GM12874 (cell line): ENCODE measurements around the gene KCNAB1.

Source experiments
- TF ChIP-seq, protein P1 (sequence below): IDR thresholded peaks from 2 replicates; pipeline ENCODE4 v1.5.1; 2011; ENCODE audit warnings: low read depth, mild to moderate bottlenecking, control low read depth, low read length, moderate library complexity; ENCODE audit not compliant: insufficient read depth

The KCNAB1 gene

DNA sequence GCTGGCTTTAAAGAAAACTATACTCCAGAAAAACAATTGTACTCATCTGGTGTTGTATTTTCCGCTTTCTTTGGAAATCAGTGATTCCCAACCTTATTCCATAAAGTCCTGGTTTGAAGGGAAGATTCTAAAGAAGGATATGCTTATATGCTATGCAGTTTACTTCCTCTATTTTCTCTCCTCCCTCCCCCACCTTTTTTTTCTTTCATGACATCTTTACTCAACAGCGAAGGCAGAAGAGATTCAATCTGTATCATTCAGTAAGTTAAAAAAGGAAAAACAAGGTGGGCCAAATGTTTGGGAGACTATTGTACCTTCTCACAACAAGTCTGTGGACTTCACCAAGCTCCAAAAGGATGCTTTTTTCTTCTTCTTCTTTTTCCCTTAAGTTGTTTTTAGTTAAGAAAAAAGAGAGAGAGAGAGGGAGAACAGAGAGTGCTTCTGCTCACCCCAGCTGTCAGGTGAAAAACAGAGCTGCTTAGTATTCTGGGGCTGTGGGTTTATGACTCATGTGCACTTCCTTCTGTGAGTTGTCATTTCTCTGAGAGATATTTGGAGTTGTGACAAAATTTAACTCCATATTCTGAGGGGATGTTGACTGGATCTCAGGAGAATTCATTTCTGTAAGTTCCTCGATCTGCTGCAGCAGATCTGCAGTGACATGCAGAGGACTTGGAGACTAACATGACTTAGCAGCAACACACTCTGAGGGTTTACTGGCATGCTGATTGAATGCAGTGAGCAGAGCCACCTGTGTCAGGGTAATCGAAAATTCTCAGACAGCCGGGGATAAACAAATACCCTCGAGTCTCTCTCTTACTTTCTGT, 363.8 kb downstream of the KCNAB1 start:
- TF ChIP-seq, protein P1, sequence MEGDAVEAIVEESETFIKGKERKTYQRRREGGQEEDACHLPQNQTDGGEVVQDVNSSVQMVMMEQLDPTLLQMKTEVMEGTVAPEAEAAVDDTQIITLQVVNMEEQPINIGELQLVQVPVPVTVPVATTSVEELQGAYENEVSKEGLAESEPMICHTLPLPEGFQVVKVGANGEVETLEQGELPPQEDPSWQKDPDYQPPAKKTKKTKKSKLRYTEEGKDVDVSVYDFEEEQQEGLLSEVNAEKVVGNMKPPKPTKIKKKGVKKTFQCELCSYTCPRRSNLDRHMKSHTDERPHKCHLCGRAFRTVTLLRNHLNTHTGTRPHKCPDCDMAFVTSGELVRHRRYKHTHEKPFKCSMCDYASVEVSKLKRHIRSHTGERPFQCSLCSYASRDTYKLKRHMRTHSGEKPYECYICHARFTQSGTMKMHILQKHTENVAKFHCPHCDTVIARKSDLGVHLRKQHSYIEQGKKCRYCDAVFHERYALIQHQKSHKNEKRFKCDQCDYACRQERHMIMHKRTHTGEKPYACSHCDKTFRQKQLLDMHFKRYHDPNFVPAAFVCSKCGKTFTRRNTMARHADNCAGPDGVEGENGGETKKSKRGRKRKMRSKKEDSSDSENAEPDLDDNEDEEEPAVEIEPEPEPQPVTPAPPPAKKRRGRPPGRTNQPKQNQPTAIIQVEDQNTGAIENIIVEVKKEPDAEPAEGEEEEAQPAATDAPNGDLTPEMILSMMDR = no peak

DNA sequence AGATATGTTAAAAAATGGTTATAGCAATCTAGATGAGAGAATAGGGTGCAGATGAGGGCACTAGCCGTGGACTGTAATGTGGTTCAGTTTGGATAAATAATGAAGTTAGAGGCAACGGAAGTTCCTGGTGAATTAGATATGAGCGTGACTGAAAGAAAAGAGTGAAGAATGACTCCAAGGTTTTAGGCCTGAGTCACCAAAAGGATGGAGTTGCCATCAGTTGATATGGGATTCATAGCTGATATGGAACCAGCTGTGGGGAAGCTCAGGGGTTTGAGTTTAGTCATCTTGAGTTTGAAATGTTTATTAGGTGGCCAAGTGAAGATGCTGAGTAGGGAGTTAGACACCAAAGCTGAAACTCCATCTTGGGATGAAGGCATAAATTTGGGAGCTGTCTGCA, 368.4 kb downstream of the KCNAB1 start:
- TF ChIP-seq, protein P1 = no peak

DNA sequence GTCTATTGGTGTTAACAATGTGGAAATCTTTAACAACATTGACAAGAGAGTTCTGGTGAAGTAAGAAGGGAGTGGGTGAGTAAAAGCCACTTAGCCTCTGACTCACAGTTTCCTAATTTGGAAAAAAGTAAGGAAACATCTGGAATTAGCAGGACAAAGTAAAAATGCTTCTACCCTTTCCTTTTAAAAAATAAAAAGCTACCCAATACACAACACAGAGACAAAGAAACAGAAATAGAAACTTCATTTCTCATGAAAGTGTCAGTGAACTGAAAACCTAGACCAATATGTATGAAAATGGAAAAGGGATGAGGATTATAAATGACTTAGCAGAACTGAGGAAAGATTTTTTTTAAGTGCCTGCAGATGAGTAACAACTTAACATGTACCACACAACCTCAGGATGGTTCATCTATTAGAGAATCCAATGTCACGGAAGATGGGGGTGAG, 369.1 kb downstream of the KCNAB1 start:
- TF ChIP-seq, protein P1 = no peak

DNA sequence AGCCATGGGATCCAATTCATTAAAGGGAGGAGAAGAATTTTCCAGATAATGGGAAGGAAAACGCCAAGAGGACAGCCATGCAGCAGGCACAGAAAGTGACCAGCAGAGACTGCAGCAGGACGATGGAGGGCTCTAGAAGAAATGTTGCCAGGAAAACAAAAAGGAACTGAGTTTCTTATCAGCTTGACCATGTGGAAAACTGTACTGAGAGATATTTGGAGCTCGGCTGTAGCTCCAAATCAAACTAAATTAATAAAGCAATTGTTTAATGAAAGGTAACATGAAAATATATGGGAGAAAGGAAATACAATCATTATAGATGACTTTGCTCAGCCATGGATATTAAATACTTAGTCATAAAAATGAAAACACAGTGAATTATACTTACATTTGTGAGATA, 370.8 kb downstream of the KCNAB1 start:
- TF ChIP-seq, protein P1 = no peak

DNA sequence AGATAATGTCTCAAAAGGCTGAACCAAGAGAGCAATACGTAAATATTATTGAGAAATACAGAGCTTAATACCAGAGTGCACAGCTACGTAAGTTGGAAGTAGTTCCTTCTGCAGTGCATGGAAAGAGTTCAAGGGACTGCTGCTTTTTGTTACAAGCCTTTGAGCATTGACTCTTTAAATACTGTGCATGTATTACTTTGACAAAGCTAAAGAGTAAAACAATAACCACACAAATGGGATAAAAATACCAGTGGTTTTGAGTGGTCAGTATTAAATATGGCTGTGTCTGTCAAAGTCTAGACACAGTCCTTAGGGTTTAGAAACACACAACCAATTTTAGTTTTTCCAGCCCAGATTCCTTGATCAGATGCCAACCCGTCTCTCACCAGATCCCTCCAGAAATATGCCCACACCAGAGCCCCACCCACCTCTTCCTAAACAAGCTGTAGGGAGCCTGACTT, 372.5 kb downstream of the KCNAB1 start:
- TF ChIP-seq, protein P1 = no peak

DNA sequence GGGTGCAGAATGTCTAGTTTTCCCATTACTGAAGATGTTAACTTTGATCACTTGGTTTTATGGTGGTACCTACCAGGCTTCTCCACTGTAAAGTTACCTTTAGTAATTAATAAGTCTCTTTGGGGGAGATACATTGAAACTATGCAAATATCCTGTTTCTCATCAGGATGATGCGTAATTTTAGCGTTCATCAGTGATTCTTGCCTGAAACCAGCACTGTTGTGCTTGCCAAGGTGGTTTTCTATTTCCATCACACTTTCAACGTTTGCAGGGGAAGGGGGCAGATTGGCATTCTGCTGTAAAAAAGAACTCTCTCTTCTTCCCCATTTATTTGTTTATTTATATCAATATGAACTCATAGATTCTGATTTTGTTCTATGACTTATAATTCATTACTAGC, 373.5 kb downstream of the KCNAB1 start:
- TF ChIP-seq, protein P1 = no peak

DNA sequence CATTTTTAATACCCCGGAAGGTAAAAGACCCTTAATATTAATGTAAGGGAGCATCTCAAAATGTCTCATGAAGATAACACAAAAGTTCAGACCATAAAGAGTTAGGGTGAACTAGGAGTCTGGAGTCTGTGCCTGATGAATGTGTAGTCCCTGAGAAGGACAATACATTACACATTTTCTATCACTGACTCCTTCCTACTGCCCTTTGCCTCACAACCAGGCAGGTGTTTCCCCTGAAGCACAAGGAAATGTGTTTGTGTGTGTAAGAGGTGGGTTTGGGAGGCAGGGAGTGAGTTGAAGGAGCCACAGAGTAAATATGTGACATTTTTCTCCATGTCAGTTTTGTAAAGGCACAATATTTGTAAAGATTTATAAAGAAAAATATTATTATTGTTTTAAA, 375.4 kb downstream of the KCNAB1 start:
- TF ChIP-seq, protein P1 = no peak
